Measurements from ENCODE around the gene ACTR6.
"Not testable (repeated sequence)": the region's sequence is repeated elsewhere in the genome, so short reads cannot be mapped to it uniquely, and the experiment has no call there.

ACTR6 gene

GRCh38 chr12:100207311-100207710 lies 6.7 kb downstream of the ACTR6 start:
- Histone ChIP-seq H3K36me3 (ENCODE audit: insufficient read depth, low read depth, low read length) (peaks cover 60% of the 10 kb centered on the region), H3K9me3 (ENCODE audit: insufficient read depth, low read depth, low read length) (no peaks in the 10 kb centered on the region), H3K4me1 (ENCODE audit: insufficient read depth, low read length) (no peaks in the 10 kb centered on the region), H3K4me3 (ENCODE audit: low read length) (no peak overlapping the region), H3K27ac (ENCODE audit: low read length) (no peak overlapping the region), H3K27me3 (ENCODE audit: insufficient read depth, low read length) (no peaks in the 10 kb centered on the region), H3K9ac (ENCODE audit: low read depth, low read length) (no peak overlapping the region)

- no peak overlapping the region for H3K9ac ChIP-seq (ENCODE audit: low read depth, low read length)
- H3K9me3 ChIP-seq (ENCODE audit: insufficient read depth, low read depth, low read length), result no peaks in the 10 kb centered on the region
- H3K4me3 ChIP-seq (ENCODE audit: low read length), result no peak overlapping the region
- H3K36me3 ChIP-seq (ENCODE audit: insufficient read depth, low read depth, low read length), result peaks cover 73% of the 10 kb centered on the region
- H3K27me3 ChIP-seq (ENCODE audit: insufficient read depth, low read length), result no peaks in the 10 kb centered on the region
- H3K27ac ChIP-seq (ENCODE audit: low read length), result no peak overlapping the region
- H3K4me1 ChIP-seq (ENCODE audit: insufficient read depth, low read length), result no peaks in the 10 kb centered on the region
Observed at GRCh38 chr12:100208834-100209233, 8.2 kb downstream of the ACTR6 start.

- Histone ChIP-seq H3K36me3 (ENCODE audit: insufficient read depth, low read depth, low read length) (peaks cover 83% of the 10 kb centered on the region), H3K4me1 (ENCODE audit: insufficient read depth, low read length) (no peaks in the 10 kb centered on the region), H3K4me3 (ENCODE audit: low read length) (no peak overlapping the region), H3K9ac (ENCODE audit: low read depth, low read length) (no peak overlapping the region), H3K9me3 (ENCODE audit: insufficient read depth, low read depth, low read length) (no peaks in the 10 kb centered on the region), H3K27me3 (ENCODE audit: insufficient read depth, low read length) (no peaks in the 10 kb centered on the region), H3K27ac (ENCODE audit: low read length) (no peak overlapping the region)
Observed at GRCh38 chr12:100211698-100212097, 11.1 kb downstream of the ACTR6 start.

- Histone ChIP-seq H3K4me1 (ENCODE audit: insufficient read depth, low read length) (no peaks in the 10 kb centered on the region), H3K27me3 (ENCODE audit: insufficient read depth, low read length) (no peaks in the 10 kb centered on the region), H3K27ac (ENCODE audit: low read length) (no peak overlapping the region), H3K36me3 (ENCODE audit: insufficient read depth, low read depth, low read length) (peaks cover 80% of the 10 kb centered on the region), H3K9ac (ENCODE audit: low read depth, low read length) (no peak overlapping the region), H3K9me3 (ENCODE audit: insufficient read depth, low read depth, low read length) (no peaks in the 10 kb centered on the region), H3K4me3 (ENCODE audit: low read length) (no peak overlapping the region)
Observed at GRCh38 chr12:100213016-100213891, 12.6 kb downstream of the ACTR6 start.

- Histone ChIP-seq H3K36me3 (ENCODE audit: insufficient read depth, low read depth, low read length) (peaks cover 80% of the 10 kb centered on the region), H3K9me3 (ENCODE audit: insufficient read depth, low read depth, low read length) (no peaks in the 10 kb centered on the region), H3K9ac (ENCODE audit: low read depth, low read length) (no peak overlapping the region), H3K4me3 (ENCODE audit: low read length) (no peak overlapping the region), H3K4me1 (ENCODE audit: insufficient read depth, low read length) (no peaks in the 10 kb centered on the region), H3K27ac (ENCODE audit: low read length) (no peak overlapping the region), H3K27me3 (ENCODE audit: insufficient read depth, low read length) (no peaks in the 10 kb centered on the region)
Observed at GRCh38 chr12:100214518-100214917, 13.9 kb downstream of the ACTR6 start.

GRCh38 chr12:100215209-100215608 lies 14.6 kb downstream of the ACTR6 start:
- no peaks in the 10 kb centered on the region for H3K4me1 ChIP-seq (ENCODE audit: insufficient read depth, low read length)
- H3K27ac ChIP-seq (ENCODE audit: low read length), result no peak overlapping the region
- peaks cover 80% of the 10 kb centered on the region for H3K36me3 ChIP-seq (ENCODE audit: insufficient read depth, low read depth, low read length)
- H3K9ac ChIP-seq (ENCODE audit: low read depth, low read length), result no peak overlapping the region
- no peaks in the 10 kb centered on the region for H3K27me3 ChIP-seq (ENCODE audit: insufficient read depth, low read length)
- no peaks in the 10 kb centered on the region for H3K9me3 ChIP-seq (ENCODE audit: insufficient read depth, low read depth, low read length)
- no peak overlapping the region for H3K4me3 ChIP-seq (ENCODE audit: low read length)

GRCh38 chr12:100216337-100216736 lies 15.7 kb downstream of the ACTR6 start:
- Histone ChIP-seq H3K27ac (ENCODE audit: low read length) (no peak overlapping the region), H3K36me3 (ENCODE audit: insufficient read depth, low read depth, low read length) (peaks cover 79% of the 10 kb centered on the region), H3K27me3 (ENCODE audit: insufficient read depth, low read length) (no peaks in the 10 kb centered on the region), H3K4me3 (ENCODE audit: low read length) (no peak overlapping the region), H3K9ac (ENCODE audit: low read depth, low read length) (no peak overlapping the region), H3K9me3 (ENCODE audit: insufficient read depth, low read depth, low read length) (no peaks in the 10 kb centered on the region), H3K4me1 (ENCODE audit: insufficient read depth, low read length) (no peaks in the 10 kb centered on the region)

GRCh38 chr12:100219328-100220109 lies 18.9 kb downstream of the ACTR6 start:
- H3K27ac ChIP-seq (ENCODE audit: low read length), result no peak overlapping the region
- no peak overlapping the region for H3K4me3 ChIP-seq (ENCODE audit: low read length)
- no peaks in the 10 kb centered on the region for H3K4me1 ChIP-seq (ENCODE audit: insufficient read depth, low read length)
- no peaks in the 10 kb centered on the region for H3K27me3 ChIP-seq (ENCODE audit: insufficient read depth, low read length)
- H3K36me3 ChIP-seq (ENCODE audit: insufficient read depth, low read depth, low read length), result peaks cover 75% of the 10 kb centered on the region
- H3K9ac ChIP-seq (ENCODE audit: low read depth, low read length), result no peak overlapping the region
- no peaks in the 10 kb centered on the region for H3K9me3 ChIP-seq (ENCODE audit: insufficient read depth, low read depth, low read length)

- Histone ChIP-seq H3K4me1 (ENCODE audit: insufficient read depth, low read length) (no peaks in the 10 kb centered on the region), H3K27ac (ENCODE audit: low read length) (no peak overlapping the region), H3K36me3 (ENCODE audit: insufficient read depth, low read depth, low read length) (peaks cover 72% of the 10 kb centered on the region), H3K27me3 (ENCODE audit: insufficient read depth, low read length) (no peaks in the 10 kb centered on the region), H3K9me3 (ENCODE audit: insufficient read depth, low read depth, low read length) (no peaks in the 10 kb centered on the region), H3K9ac (ENCODE audit: low read depth, low read length) (no peak overlapping the region), H3K4me3 (ENCODE audit: low read length) (no peak overlapping the region)
Observed at GRCh38 chr12:100221523-100221922, 20.9 kb downstream of the ACTR6 start.

- not testable (repeated sequence) for H3K27me3 ChIP-seq (ENCODE audit: insufficient read depth, low read length); H3K9me3 ChIP-seq (ENCODE audit: insufficient read depth, low read depth, low read length); H3K27ac ChIP-seq (ENCODE audit: low read length); H3K4me1 ChIP-seq (ENCODE audit: insufficient read depth, low read length); H3K4me3 ChIP-seq (ENCODE audit: low read length); H3K9ac ChIP-seq (ENCODE audit: low read depth, low read length)
- peaks cover 71% of the 10 kb centered on the region for H3K36me3 ChIP-seq (ENCODE audit: insufficient read depth, low read depth, low read length)
Observed at GRCh38 chr12:100222173-100222572, 21.6 kb downstream of the ACTR6 start.

- Histone ChIP-seq H3K27ac (ENCODE audit: low read length) (no peak overlapping the region), H3K4me3 (ENCODE audit: low read length) (no peak overlapping the region), H3K9ac (ENCODE audit: low read depth, low read length) (no peak overlapping the region), H3K36me3 (ENCODE audit: insufficient read depth, low read depth, low read length) (peaks cover 41% of the 10 kb centered on the region), H3K27me3 (ENCODE audit: insufficient read depth, low read length) (no peaks in the 10 kb centered on the region), H3K4me1 (ENCODE audit: insufficient read depth, low read length) (no peaks in the 10 kb centered on the region), H3K9me3 (ENCODE audit: insufficient read depth, low read depth, low read length) (no peaks in the 10 kb centered on the region)
Observed at GRCh38 chr12:100225491-100225890, 24.9 kb downstream of the ACTR6 start.

Data from iPS-20b (cell line).